Sigmoid colon (tissue), 4 donors: ENCODE results near the gene CCDC116.

ENCODE experiments used
- CTCF ChIP-seq, 4 experiments: fragments of 450-650 bp in 3 of 4; fragments of 200-600 bp in 1 of 4; IDR thresholded peaks; one replicate each; pipeline ENCODE4 v1.5.1; 2016 to 2019; ENCODE audit warnings: antibody characterized with exemption in 4 of 4, mild to moderate bottlenecking in 3 of 4, moderate library complexity in 2 of 4
- POLR2AphosphoS5 ChIP-seq, 4 donors: sonication (generic); formaldehyde crosslinking; IDR thresholded peaks; one replicate each; pipeline ENCODE4 v1.6.1; 2017; ENCODE audit warnings: antibody characterized with exemption in 4 of 4

- TF ChIP-seq CTCF (IDR thresholded peaks at IDR 0.05) (no peak), POLR2AphosphoS5 (IDR thresholded peaks at IDR 0.05) (no peak)
Measured at GRCh38 chr22:21632931-21633330, 371 bp downstream of the CCDC116 start.
